Naive thymus-derived CD4-positive, alpha-beta T cell (primary cell): ENCODE data around the gene CAMTA1. TPM values are rescaled to one million over a fixed set of nuclear protein-coding genes. Genes with fewer than 3 reads are reported as not detected.
"Not testable (repeated sequence)": the region's sequence is repeated elsewhere in the genome, so short reads cannot be mapped to it uniquely, and the experiment has no call there.

Source experiments
- ATAC-seq: fragments of 150-1000 bp; cut with Tn5 transposase; 2 replicates; pipeline ENCODE4 v1.10.0; 2021; ENCODE audit warnings: mild to moderate bottlenecking, moderate library complexity
- CTCF ChIA-PET: fragments of 350-600 bp; sonication (Branson Sonifier 250); formaldehyde crosslinking; loops from one replicate; lab custom pipeline; 2021; ENCODE audit warnings: antibody characterized with exemption; lab: Charles Lee
- POLR2A ChIA-PET: fragments of 350-600 bp; sonication (Branson Sonifier 250); formaldehyde crosslinking; loops from one replicate; lab custom pipeline; 2021; ENCODE audit warnings: antibody characterized with exemption, inconsistent platforms; lab: Charles Lee
- DNase-seq, 9 donors: peaks; one replicate each; pipeline versions ENCODE4 v3.0.0 to v3.0.0-alpha.2; 2020 to 2022; ENCODE audit warnings: mixed read lengths in 1 of 9
- H3K27ac ChIP-seq: one replicate; pipeline ENCODE4 v1.7.0; 2013; ENCODE audit warnings: mild to moderate bottlenecking, low read depth, low read length, moderate library complexity
- H3K27me3 ChIP-seq, 2 donors: one replicate each; pipeline ENCODE4 v1.7.0; 2013; ENCODE audit warnings: low read length in 2 of 2, mild to moderate bottlenecking in 2 of 2, moderate library complexity in 2 of 2; ENCODE audit not compliant: control insufficient read depth in 2 of 2, insufficient read depth in 2 of 2
- H3K36me3 ChIP-seq, 3 experiments: 1 replicate in 2 of 3; 2 replicates in 1 of 3; pipeline ENCODE4 v1.7.0; 2013; ENCODE audit warnings: low read length in 3 of 3, mild to moderate bottlenecking in 3 of 3, moderate library complexity in 1 of 3; ENCODE audit not compliant: insufficient read depth in 3 of 3, control insufficient read depth in 2 of 3
- H3K4me1 ChIP-seq, 2 donors: one replicate each; pipeline ENCODE4 v1.7.0; 2013; ENCODE audit warnings: low read length in 2 of 2, mild to moderate bottlenecking in 2 of 2, moderate library complexity in 1 of 2; ENCODE audit not compliant: control insufficient read depth in 2 of 2, insufficient read depth in 2 of 2
- H3K4me3 ChIP-seq: 2 replicates; pipeline ENCODE4 v1.7.0; 2013; ENCODE audit warnings: mild to moderate bottlenecking, low read length
- H3K9me3 ChIP-seq, 3 experiments: 1 replicate in 2 of 3; 2 replicates in 1 of 3; pipeline ENCODE4 v1.7.0; 2013; ENCODE audit warnings: low read length in 3 of 3; ENCODE audit not compliant: control insufficient read depth in 2 of 3
- H3K27ac Mint-ChIP-seq, 9 donors: one replicate each; pipeline ENCODE4 v1.8.0; 2020 to 2022; ENCODE audit warnings: mixed read lengths in 9 of 9, mild to moderate bottlenecking in 8 of 9, moderate library complexity in 5 of 9, inconsistent platforms in 2 of 9
- H3K27me3 Mint-ChIP-seq, 5 donors: one replicate each; pipeline ENCODE4 v1.8.0; 2021 to 2022; ENCODE audit warnings: mixed read lengths in 5 of 5, mild to moderate bottlenecking in 1 of 5
- H3K36me3 Mint-ChIP-seq, 5 donors: one replicate each; pipeline ENCODE4 v1.8.0; 2020 to 2022; ENCODE audit warnings: mixed read lengths in 5 of 5, mild to moderate bottlenecking in 3 of 5, inconsistent platforms in 1 of 5
- H3K4me1 Mint-ChIP-seq, 7 donors: one replicate each; pipeline ENCODE4 v1.8.0; 2020 to 2022; ENCODE audit warnings: mixed read lengths in 7 of 7, mild to moderate bottlenecking in 3 of 7, inconsistent platforms in 1 of 7
- H3K4me3 Mint-ChIP-seq, 10 donors: one replicate each; pipeline ENCODE4 v1.8.0; 2020 to 2022; ENCODE audit warnings: mild to moderate bottlenecking in 10 of 10, mixed read lengths in 10 of 10, moderate library complexity in 6 of 10, inconsistent platforms in 2 of 10
- H3K9me3 Mint-ChIP-seq, 11 donors: one replicate each; pipeline ENCODE4 v1.8.0; 2020 to 2022; ENCODE audit warnings: mixed read lengths in 11 of 11, mild to moderate bottlenecking in 4 of 11, inconsistent platforms in 1 of 11, moderate library complexity in 1 of 11
- intact Hi-C, 2 donors: fragments of 100-400 bp; cut with micrococcal nuclease; formaldehyde crosslinking; loops; one replicate each; pipeline ENCODE4 v1.15.1; 2023
- polyA plus RNA-seq, 2 donors: library from polyadenylated mRNA; unstranded; fragments of 300-500 nt; fragmentation: Illumina TruSeq; gene quantifications; one replicate each; pipeline ENCODE4 v1.2.3, GENCODE V29; 2021
- total RNA-seq, 6 experiments: library from RNA in 5 of 6; stranded (reverse) in 5 of 6; gene quantifications; 1 replicate in 5 of 6; 2 replicates in 1 of 6; pipeline ENCODE4 v1.2.3 and lab custom pipeline; 2021 to 2026

The CAMTA1 gene
- total and polyA plus RNA-seq, 7 experiments from 2014 or later: 38.1 to 68.6 (median 42.6) TPM

DNA sequence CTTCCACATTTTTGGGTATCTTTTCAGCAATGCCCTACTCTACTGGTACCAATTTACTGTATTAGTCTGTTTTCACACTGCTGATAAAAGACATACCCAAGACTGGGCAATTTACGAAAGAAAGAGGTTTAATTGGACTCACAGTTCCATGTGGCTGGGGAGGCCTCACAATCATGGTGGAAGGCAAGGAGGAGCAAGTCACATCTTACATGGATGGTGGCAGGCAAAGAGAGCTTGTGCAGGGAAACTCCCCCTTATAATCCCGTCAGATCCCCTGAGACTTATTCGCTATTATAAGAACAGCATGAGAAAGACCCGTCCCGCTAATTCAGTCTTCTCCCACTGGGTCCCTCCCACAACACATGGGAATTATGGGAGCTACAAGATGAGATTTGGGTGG lies 136.3 kb downstream of the CAMTA1 start:
- H3K27ac Mint-ChIP-seq, H3K36me3 ChIP-seq, H3K4me1 ChIP-seq, ATAC-seq, H3K27me3 ChIP-seq, CTCF ChIA-PET, H3K4me3 ChIP-seq, DNase-seq, H3K9me3 ChIP-seq, H3K4me3 Mint-ChIP-seq, H3K36me3 Mint-ChIP-seq, H3K4me1 Mint-ChIP-seq, intact Hi-C loops, POLR2A ChIA-PET, H3K27ac ChIP-seq: not testable (repeated sequence)
- peaks cover 5 to 31% (median 16%) of the 10 kb centered on the region in 5 donors for H3K27me3 Mint-ChIP-seq
- H3K9me3 Mint-ChIP-seq: peaks cover 0 to 15% (median 2%) of the 10 kb centered on the region in 11 donors

DNA sequence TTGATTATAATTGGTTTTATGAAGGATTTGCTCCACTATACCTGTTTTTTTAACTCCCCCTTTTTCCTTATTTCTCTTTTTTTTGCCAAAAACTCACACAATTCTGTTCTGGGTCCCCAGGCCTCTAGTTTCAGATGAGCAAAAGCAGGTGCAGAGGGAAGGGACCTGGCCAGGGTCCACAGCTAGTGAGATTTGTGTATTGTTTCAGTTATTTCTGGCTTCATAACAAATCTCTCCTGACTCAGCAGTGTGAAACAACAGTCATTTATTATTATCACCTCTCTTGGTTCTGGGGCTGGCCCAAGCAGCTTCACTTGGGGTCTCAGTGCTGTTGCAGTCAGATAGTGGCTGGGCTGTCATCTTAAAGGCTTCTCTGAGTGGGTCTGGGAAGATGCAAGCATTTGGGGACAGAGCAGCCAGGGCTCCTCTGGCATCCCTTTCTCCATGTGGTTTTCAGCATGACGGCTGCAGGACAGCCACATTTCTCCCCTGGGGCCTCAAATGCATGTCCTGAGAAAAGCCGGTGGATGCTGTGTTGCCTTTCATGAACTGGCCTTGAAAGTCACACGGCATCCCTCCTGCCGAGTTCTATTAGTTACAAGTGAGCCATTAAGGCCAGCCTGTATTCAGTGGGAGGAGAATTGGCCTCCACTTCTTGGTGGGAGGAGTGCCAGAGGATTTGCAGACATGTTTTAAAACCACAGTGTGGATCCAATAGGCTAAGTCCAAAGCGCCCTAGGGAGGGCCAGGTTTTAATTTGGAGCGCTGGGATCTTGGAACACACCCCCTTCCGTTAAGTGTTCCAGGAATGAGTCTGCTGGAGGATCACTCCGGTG lies 137.1 kb downstream of the CAMTA1 start:
- DNase-seq (no peak), ATAC-seq (no peak)
- peaks cover 0 to 1% (median 0%) of the 10 kb centered on the region in 7 donors for H3K4me1 Mint-ChIP-seq
- Histone ChIP-seq H3K9me3 (no peaks in the 10 kb centered on the region), H3K36me3 (no peaks in the 10 kb centered on the region), H3K4me1 (no peaks in the 10 kb centered on the region), H3K4me3 (no peak overlapping the region), H3K27me3 (no peaks in the 10 kb centered on the region), H3K27ac (no peak overlapping the region)
- peak overlapping the region in 1 of 10 donors; percentile 10 for H3K4me3 Mint-ChIP-seq
- POLR2A ChIA-PET: no interaction called here
- H3K27ac Mint-ChIP-seq: no peak overlapping the region
- peaks cover 0 to 5% (median 0%) of the 10 kb centered on the region in 5 donors for H3K36me3 Mint-ChIP-seq
- CTCF ChIA-PET: no interaction called here
- H3K27me3 Mint-ChIP-seq: peaks cover 5 to 27% (median 7%) of the 10 kb centered on the region in 5 donors
- intact Hi-C loops: no loop called here
- peaks cover 0 to 15% (median 2%) of the 10 kb centered on the region in 11 donors for H3K9me3 Mint-ChIP-seq

DNA sequence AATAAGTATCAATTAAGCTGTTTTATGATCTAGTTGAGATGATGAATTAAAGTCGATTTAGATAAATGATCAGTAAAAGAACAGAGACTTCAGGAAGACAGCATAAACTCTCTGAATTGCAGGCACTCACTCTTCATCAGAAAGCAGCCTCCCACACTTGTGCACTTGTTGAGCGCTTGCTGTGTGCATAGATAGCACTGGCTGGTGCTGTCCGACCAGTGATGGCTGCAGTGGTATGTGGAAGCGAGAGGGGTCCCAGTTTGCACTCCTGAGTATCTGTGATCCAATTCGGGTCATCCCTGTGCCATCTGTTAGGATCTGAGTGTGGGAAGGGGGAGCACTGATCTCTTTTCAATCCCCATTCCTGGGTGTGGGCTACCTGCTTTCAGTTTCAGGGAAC lies 137.8 kb downstream of the CAMTA1 start:
- Histone ChIP-seq H3K4me3 (no peak overlapping the region), H3K36me3 (no peaks in the 10 kb centered on the region), H3K9me3 (no peaks in the 10 kb centered on the region), H3K27ac (no peak overlapping the region), H3K4me1 (no peaks in the 10 kb centered on the region), H3K27me3 (no peaks in the 10 kb centered on the region)
- peaks cover 3 to 24% (median 5%) of the 10 kb centered on the region in 5 donors for H3K27me3 Mint-ChIP-seq
- POLR2A ChIA-PET: no interaction called here
- intact Hi-C loops: no loop called here
- no peak overlapping the region for H3K4me3 Mint-ChIP-seq
- ATAC-seq: no peak
- DNase-seq: no peak
- CTCF ChIA-PET: no interaction called here
- no peak overlapping the region for H3K27ac Mint-ChIP-seq
- no peaks in the 10 kb centered on the region for H3K4me1 Mint-ChIP-seq
- peaks cover 0 to 15% (median 2%) of the 10 kb centered on the region in 11 donors for H3K9me3 Mint-ChIP-seq
- H3K36me3 Mint-ChIP-seq: peaks cover 0 to 5% (median 0%) of the 10 kb centered on the region in 5 donors

DNA sequence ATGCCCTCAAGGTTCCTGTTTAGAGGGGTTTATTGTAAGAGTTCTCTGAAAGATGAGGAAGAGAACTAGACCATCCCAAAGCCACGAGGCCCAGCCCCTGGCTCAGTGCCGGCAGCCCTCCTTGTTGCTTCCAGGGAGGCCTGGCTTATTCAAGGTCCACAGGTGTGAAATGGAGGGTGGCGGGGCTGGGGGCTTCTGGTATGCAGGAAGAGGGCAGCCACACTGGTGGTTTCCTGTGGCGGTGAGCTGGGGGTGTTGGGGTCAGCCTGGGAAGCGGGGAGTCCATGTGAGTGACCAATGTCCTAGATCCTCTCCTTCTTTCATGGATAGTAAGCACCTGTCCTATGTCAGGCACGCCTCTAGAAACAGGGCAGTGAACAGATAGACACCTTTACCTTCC lies 138.2 kb downstream of the CAMTA1 start:
- no peak overlapping the region for H3K4me3 Mint-ChIP-seq
- no peaks in the 10 kb centered on the region for H3K4me1 Mint-ChIP-seq
- Histone ChIP-seq H3K9me3 (no peaks in the 10 kb centered on the region), H3K27ac (no peak overlapping the region), H3K36me3 (no peaks in the 10 kb centered on the region), H3K27me3 (no peaks in the 10 kb centered on the region), H3K4me3 (no peak overlapping the region), H3K4me1 (no peaks in the 10 kb centered on the region)
- no peak overlapping the region for H3K27ac Mint-ChIP-seq
- H3K36me3 Mint-ChIP-seq: peaks cover 0 to 5% (median 0%) of the 10 kb centered on the region in 5 donors
- no peak for ATAC-seq
- H3K9me3 Mint-ChIP-seq: peaks cover 0 to 15% (median 2%) of the 10 kb centered on the region in 11 donors
- DNase-seq: no peak
- H3K27me3 Mint-ChIP-seq: peaks cover 5 to 28% (median 6%) of the 10 kb centered on the region in 5 donors
- ChIA-PET CTCF (no interaction called here), POLR2A (no interaction called here)
- intact Hi-C loops: no loop called here

DNA sequence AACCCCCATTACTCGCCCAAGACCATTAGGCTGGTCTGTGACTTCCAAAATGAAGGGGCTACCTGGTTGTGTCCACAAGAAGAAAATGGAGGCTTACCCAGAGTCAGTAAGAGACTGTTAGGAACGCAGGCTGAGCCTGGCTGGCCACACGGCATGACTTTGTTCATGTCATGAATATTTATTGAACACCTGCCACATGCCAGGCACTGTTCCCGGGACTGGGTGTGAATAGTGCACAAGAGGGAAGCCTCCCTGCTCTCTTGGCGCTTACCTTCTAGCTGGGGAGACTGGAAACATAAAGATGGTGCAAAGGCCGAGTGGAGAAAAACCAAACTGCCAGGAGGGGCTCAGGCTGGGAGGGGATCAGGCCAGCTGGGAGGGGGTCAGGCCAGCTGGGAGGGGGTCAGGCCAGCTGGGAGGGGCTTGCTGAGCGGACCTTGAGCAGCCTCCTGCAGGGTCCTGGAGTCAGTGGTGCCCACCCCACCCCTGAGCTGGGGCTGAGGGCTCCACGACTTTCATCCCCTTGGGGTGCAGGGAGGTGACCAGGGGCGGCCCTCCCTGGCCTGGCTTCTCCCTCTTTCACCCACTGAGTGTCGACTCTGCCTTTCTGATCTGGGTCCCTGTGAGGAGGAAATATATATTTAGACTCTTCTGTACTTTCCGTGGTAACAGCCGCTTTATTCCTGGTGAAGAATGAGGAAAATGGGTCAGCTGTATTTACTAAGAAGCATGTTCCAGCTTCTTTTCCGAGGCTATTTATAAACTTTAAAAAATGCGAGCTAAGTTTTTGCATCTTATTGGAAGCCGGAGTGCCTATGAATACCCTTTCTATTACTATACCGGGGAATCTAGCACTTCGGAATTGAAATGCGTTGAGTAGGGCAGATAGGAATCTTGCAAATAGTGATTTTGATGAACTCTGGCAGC lies 139.0 kb downstream of the CAMTA1 start:
- intact Hi-C loops: no loop called here
- ChIA-PET POLR2A (no interaction called here), CTCF (no interaction called here)
- H3K4me3 Mint-ChIP-seq: no peak overlapping the region
- H3K27ac Mint-ChIP-seq: no peak overlapping the region
- Histone ChIP-seq H3K36me3 (no peaks in the 10 kb centered on the region), H3K4me3 (no peak overlapping the region), H3K9me3 (no peaks in the 10 kb centered on the region), H3K4me1 (no peaks in the 10 kb centered on the region), H3K27me3 (no peaks in the 10 kb centered on the region), H3K27ac (no peak overlapping the region)
- H3K9me3 Mint-ChIP-seq: peaks cover 0 to 15% (median 2%) of the 10 kb centered on the region in 11 donors
- DNase-seq (no peak), ATAC-seq (no peak)
- peaks cover 0 to 5% (median 0%) of the 10 kb centered on the region in 5 donors for H3K36me3 Mint-ChIP-seq
- H3K4me1 Mint-ChIP-seq: no peaks in the 10 kb centered on the region
- H3K27me3 Mint-ChIP-seq: peaks cover 7 to 33% (median 11%) of the 10 kb centered on the region in 5 donors

DNA sequence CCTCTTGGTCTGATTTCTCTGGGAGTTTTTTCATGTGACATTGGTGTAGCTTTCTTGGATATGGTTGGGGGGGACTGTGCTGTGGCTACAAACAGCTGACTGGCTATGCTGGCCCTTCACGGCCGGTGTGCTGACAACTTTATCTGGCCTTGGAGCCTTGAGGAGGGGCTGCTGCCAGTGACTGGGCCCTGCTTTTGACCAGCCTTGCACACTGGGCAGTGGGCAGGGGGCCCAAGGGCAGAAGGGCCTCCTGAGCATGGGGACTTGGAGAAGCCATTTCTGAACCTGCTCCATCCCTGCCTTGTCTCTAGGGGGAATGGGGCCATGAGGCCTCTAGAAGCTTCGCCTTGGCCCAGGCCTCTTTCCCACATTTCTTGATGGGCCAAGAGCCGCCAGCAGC lies 139.6 kb downstream of the CAMTA1 start:
- DNase-seq (no peak), ATAC-seq (no peak)
- no peaks in the 10 kb centered on the region for H3K36me3 ChIP-seq
- intact Hi-C loops: no loop called here
- ChIA-PET POLR2A (no interaction called here), CTCF (no interaction called here)
- H3K4me3 Mint-ChIP-seq: no peak overlapping the region
- H3K27ac ChIP-seq: no peak overlapping the region
- no peak overlapping the region for H3K27ac Mint-ChIP-seq
- peaks cover 7 to 36% (median 13%) of the 10 kb centered on the region in 5 donors for H3K27me3 Mint-ChIP-seq
- no peaks in the 10 kb centered on the region for H3K4me1 Mint-ChIP-seq
- no peaks in the 10 kb centered on the region for H3K27me3 ChIP-seq
- no peaks in the 10 kb centered on the region for H3K9me3 ChIP-seq
- peaks cover 0 to 15% (median 2%) of the 10 kb centered on the region in 11 donors for H3K9me3 Mint-ChIP-seq
- H3K4me1 ChIP-seq: no peaks in the 10 kb centered on the region
- no peak overlapping the region for H3K4me3 ChIP-seq
- peaks cover 0 to 6% (median 0%) of the 10 kb centered on the region in 5 donors for H3K36me3 Mint-ChIP-seq
